Colonic mucosa (tissue), 4 donors: Measurements from ENCODE around the gene POU2F2. TPM values are rescaled to one million over a fixed set of nuclear protein-coding genes. Genes with fewer than 3 reads are reported as not detected.

Experiments used
- DNase-seq: peaks from one replicate; pipeline ENCODE4 v3.0.0-alpha.2; 2020
- H3K27ac ChIP-seq: fragments of 200-600 bp; one replicate; pipeline ENCODE4 v1.8.0; 2021
- H3K27me3 ChIP-seq: fragments of 200-600 bp; one replicate; pipeline ENCODE4 v1.8.0; 2021
- H3K36me3 ChIP-seq: fragments of 200-600 bp; one replicate; pipeline ENCODE4 v1.8.0; 2021
- H3K4me1 ChIP-seq: fragments of 200-600 bp; one replicate; pipeline ENCODE4 v1.8.0; 2021; ENCODE audit warnings: mild to moderate bottlenecking
- H3K4me3 ChIP-seq: fragments of 200-600 bp; one replicate; pipeline ENCODE4 v1.8.0; 2021
- H3K9ac ChIP-seq, 2 donors: one replicate each; pipeline ENCODE4 v1.7.0; 2013; ENCODE audit warnings: control low read depth in 2 of 2, low read depth in 2 of 2, low read length in 2 of 2
- H3K9me3 ChIP-seq: fragments of 200-600 bp; one replicate; pipeline ENCODE4 v1.8.0; 2021
- intact Hi-C: fragments of 100-400 bp; cut with DNase I; formaldehyde crosslinking; loops from one replicate; pipeline ENCODE4 v1.14.1; 2022
- total RNA-seq, 2 donors: library from RNA; stranded (reverse); fragmentation: NEBNext Ultra II Directional in 1 of 2; extraction: Animal tissue kit (Norgen Biotek cat#: 25700) in 1 of 2; gene quantifications; one replicate each; pipeline ENCODE4 v1.2.1, GENCODE V29; 2021
- TF ChIP-seq, protein P1 (sequence below): fragments of 200-600 bp; IDR thresholded peaks from one replicate; pipeline ENCODE4 v1.8.0; 2022; ENCODE audit warnings: antibody characterized with exemption, mild to moderate bottlenecking
- donor health status: healthy.
- donor health status: DM: no; HTN: no; CAD: no.
- donor health status: DM: no; HTN: no; CAD: no.

POU2F2 gene
- total RNA-seq, 2 donors from 2014 or later, result 2.1 to 4.0 TPM

DNA sequence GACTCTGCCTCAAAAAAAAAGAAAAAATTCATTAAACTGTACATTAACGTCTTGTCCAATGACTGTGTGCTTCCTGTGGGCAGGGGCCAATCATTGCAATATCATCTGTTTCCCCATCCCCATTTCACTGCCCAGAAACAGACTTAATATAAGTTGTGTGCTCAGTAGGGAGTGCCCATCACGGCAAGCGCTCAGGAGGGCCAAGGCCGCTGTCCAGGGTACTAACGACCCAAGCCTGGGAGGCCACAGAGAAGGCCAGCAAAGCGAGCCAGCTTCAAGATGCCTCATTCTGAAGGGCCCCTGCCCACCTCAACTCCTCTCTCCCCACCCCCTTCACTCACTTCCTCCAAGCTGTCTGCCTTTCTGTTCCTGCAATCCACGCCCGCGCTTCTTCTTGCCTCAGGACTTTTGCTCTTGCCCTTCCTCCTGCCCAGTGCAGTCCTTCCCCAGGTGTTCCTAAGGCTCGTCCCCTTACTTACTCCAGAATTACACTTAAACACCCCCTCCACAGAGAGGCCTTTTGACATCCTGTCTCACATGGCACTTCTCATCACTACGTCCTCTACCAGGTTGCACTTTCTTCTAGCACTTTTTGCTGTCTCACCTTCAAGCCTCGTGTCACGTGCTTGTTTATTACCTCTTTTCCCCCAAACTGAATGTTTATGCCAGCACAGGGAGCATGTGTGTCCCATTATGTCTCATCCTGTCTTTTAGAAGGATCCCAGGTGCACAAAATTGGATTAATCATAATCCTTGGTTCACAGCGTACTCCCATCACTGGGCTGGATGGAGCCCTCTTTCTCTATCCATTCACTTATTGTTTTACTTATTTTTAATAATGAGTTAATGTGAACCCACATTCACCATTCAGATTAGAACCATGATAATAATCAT is 11.3 kb upstream of the POU2F2 start:
- Histone ChIP-seq H3K27me3 (no peaks in the 10 kb centered on the region), H3K9me3 (no peaks in the 10 kb centered on the region), H3K4me1 (no peaks in the 10 kb centered on the region), H3K4me3 (no peak overlapping the region), H3K27ac (no peak overlapping the region), H3K36me3 (no peaks in the 10 kb centered on the region), H3K9ac (no peak overlapping the region)
- intact Hi-C loops, result no loop called here
- TF ChIP-seq, protein P1, sequence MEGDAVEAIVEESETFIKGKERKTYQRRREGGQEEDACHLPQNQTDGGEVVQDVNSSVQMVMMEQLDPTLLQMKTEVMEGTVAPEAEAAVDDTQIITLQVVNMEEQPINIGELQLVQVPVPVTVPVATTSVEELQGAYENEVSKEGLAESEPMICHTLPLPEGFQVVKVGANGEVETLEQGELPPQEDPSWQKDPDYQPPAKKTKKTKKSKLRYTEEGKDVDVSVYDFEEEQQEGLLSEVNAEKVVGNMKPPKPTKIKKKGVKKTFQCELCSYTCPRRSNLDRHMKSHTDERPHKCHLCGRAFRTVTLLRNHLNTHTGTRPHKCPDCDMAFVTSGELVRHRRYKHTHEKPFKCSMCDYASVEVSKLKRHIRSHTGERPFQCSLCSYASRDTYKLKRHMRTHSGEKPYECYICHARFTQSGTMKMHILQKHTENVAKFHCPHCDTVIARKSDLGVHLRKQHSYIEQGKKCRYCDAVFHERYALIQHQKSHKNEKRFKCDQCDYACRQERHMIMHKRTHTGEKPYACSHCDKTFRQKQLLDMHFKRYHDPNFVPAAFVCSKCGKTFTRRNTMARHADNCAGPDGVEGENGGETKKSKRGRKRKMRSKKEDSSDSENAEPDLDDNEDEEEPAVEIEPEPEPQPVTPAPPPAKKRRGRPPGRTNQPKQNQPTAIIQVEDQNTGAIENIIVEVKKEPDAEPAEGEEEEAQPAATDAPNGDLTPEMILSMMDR, result no peak
- no peak for DNase-seq

DNA sequence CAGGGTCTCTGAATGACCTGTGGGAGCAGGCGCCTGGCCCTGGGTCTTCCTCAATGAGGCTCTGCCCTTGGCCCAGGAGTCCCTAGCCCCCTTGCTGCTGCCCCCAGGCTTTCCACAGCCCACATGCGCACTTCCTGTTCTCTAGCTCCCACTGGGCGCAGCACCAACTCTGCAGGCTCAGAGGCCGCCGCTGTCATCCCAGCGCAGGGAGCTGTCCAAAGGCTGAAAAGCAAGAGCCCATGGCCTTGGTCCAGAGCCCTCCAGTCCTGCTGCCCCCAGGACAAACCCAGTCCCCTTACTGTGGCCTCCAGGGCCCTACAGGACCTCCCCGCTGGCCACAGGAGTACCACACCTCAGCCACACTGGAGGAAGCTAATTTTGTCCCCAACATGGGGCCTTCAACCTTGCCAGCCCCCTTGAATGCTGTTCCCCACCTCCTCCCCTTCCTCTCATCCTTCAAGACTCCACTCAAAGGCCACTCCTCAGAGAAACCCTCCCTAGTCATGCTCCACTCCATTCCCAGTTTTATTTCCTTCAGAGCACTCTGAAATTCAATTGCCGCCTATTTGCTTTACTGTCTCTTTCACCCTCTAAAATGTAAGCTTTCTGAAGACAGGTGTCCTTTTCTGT is 8.0 kb upstream of the POU2F2 start:
- H3K36me3 ChIP-seq, result no peaks in the 10 kb centered on the region
- H3K27ac ChIP-seq, result no peak overlapping the region
- TF ChIP-seq, protein P1, result no peak
- no peaks in the 10 kb centered on the region for H3K4me1 ChIP-seq
- H3K4me3 ChIP-seq, result no peak overlapping the region
- H3K27me3 ChIP-seq, result no peaks in the 10 kb centered on the region
- DNase-seq, result peak; percentile 29
- intact Hi-C loops, result no loop called here
- no peak overlapping the region for H3K9ac ChIP-seq
- no peaks in the 10 kb centered on the region for H3K9me3 ChIP-seq

DNA sequence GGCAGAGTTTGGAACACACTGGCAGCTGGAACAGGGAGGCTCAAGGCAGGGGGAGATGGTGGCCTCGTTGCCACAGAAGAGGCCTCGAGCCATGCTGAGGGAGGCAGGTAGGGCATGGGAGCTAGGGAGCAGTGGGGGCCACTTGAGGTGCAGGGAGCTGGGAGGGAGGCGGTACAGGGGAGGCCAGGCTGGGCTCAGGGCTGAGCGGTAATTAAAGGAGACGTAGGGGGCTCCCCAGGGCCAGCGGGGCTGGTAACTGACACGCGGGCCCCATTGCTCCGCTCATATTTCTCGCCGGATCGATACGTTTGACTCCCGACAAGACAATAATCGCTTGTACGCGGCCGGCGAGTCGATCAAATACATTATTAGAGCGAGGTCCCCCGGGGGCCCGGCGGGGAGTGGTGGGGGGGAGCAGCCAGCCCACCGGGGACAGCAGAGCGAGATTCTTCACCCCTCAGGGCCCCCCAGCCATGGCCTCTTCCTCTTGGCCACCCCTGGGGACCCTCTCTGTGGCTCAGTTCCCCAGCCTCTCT is 2.4 kb upstream of the POU2F2 start:
- Histone ChIP-seq H3K9me3 (no peaks in the 10 kb centered on the region), H3K36me3 (no peaks in the 10 kb centered on the region), H3K27me3 (peaks cover 14% of the 10 kb centered on the region), H3K4me1 (peaks cover 3% of the 10 kb centered on the region), H3K9ac (no peak overlapping the region), H3K27ac (no peak overlapping the region), H3K4me3 (no peak overlapping the region)
- TF ChIP-seq, protein P1, result no peak
- intact Hi-C loops, result loop anchor here (5.0 to 10.0 kb wide), 2 partner anchors 113 to 190 kb away; partner anchors contain the start of gene MEGF8
- DNase-seq, result no peak

DNA sequence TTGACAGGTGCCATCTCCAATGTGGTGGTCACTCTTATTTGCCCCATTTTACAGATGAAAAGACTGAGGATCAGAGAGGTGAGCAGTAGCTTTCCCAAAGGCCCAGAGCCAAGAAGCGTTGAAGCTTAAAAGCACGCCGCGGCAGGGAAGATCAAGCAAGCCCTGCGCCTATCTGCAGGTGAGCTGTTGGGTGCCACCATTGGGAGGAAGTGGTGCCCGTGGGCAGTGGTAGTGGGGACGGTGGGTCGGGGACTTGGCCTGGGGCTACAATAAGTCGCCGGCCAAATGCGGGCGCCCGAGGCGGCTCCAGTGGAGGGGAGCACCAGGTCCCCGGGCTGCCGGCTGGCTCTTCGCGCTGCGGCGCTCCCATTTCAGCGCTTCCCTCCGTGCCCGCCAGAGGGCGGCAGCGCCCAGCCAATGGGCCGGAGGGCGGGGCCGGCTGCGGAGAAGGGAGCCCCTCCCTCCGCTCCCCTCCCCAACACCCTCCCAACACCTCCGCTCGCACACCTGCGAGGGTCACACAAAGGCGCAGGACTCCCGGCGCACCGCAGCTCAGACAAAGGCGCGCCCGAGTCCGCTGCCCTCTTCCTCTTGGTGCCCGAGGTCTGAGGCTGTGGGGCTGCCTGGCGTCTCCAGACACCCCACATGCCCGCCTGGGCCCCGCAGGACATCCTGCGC is 744 bp upstream of the POU2F2 start:
- Histone ChIP-seq H3K4me1 (peaks cover 3% of the 10 kb centered on the region), H3K27ac (peak overlapping the region; percentile 20), H3K9me3 (no peaks in the 10 kb centered on the region), H3K27me3 (peaks cover 14% of the 10 kb centered on the region), H3K36me3 (no peaks in the 10 kb centered on the region), H3K4me3 (peak overlapping the region; percentile 28), H3K9ac (peak overlapping the region in 1 of 2 donors; percentile 14)
- peak; percentile 69 for DNase-seq
- TF ChIP-seq, protein P1, result peak; percentile 97
- intact Hi-C loops, result loop anchor here (2.0 to 10.0 kb wide), 3 partner anchors 50 to 192 kb away; partner anchors contain the start of gene MEGF8
